ENCODE measurements around the gene ASIC1. TPM values are rescaled to one million over a fixed set of nuclear protein-coding genes. Genes with fewer than 3 reads are reported as not detected.

Gene ASIC1
- total and polyA plus RNA-seq, 4 experiments from 2014 or later: 0.08 to 0.26 TPM; not detected in 2

- Mint-ChIP-seq H3K36me3 (peaks cover 32 to 68% of the 10 kb centered on the region in 2 donors), H3K27me3 (no peaks in the 10 kb centered on the region), H3K4me3 (no peak overlapping the region), H3K27ac (peak overlapping the region in 3 of 7 donors; percentile 9 to 39 (median 25)), H3K9me3 (no peaks in the 10 kb centered on the region), H3K4me1 (peaks cover 26 to 51% (median 38%) of the 10 kb centered on the region in 4 donors)
- DNase-seq: no peak
- ChIA-PET CTCF (ENCODE audit: partially characterized antibody) (interaction anchor here (3.6 kb wide), 1 partner anchor 10 kb away, joined by 24 read pairs; the partner anchor contains the start of gene COX14), POLR2A (ENCODE audit: partially characterized antibody) (interaction anchor here (5.0 kb wide), 1 partner anchor 10 kb away, joined by 35 read pairs; the partner anchor contains the start of gene COX14)
- Histone ChIP-seq H3K9me3 (ENCODE audit: control insufficient read depth in 1 of 2, low read length in 2 of 2) (no peaks in the 10 kb centered on the region), H3K36me3 (ENCODE audit: insufficient read depth, low read length) (peaks cover 53% of the 10 kb centered on the region), H3K4me1 (ENCODE audit: insufficient read depth, low read length) (peaks cover 16% of the 10 kb centered on the region), H3K27ac (ENCODE audit: low read depth, low read length) (no peak overlapping the region), H3K4me3 (ENCODE audit: low read length in 2 of 2) (no peak overlapping the region), H3K27me3 (ENCODE audit: insufficient read depth, low read length) (no peaks in the 10 kb centered on the region)
- intact Hi-C loops (cut with micrococcal nuclease): no loop called here
Measured at GRCh38 chr12:50121641-50122040, 64.2 kb downstream of the ASIC1 start.

- H3K4me3 ChIP-seq (ENCODE audit: low read length in 2 of 2): no peak overlapping the region
- Mint-ChIP-seq H3K4me3 (no peak overlapping the region), H3K9me3 (no peaks in the 10 kb centered on the region), H3K27ac (peak overlapping the region in 1 of 7 donors; percentile 29), H3K36me3 (peaks cover 35 to 75% of the 10 kb centered on the region in 2 donors), H3K4me1 (peaks cover 29 to 48% (median 37%) of the 10 kb centered on the region in 4 donors), H3K27me3 (no peaks in the 10 kb centered on the region)
- peaks cover 10% of the 10 kb centered on the region for H3K4me1 ChIP-seq (ENCODE audit: insufficient read depth, low read length)
- H3K9me3 ChIP-seq (ENCODE audit: control insufficient read depth in 1 of 2, low read length in 2 of 2): no peaks in the 10 kb centered on the region
- POLR2A ChIA-PET (ENCODE audit: partially characterized antibody): interaction anchor here (5.0 kb wide), 1 partner anchor 11 kb away, joined by 35 read pairs; the partner anchor contains the start of gene COX14
- intact Hi-C loops (cut with micrococcal nuclease): no loop called here
- CTCF ChIA-PET (ENCODE audit: partially characterized antibody): interaction anchor here (0.7 to 3.6 kb wide), 2 partner anchors 12 to 36 kb away, joined by 3 to 24 read pairs; partner anchors contain the start of gene COX14
- peaks cover 58% of the 10 kb centered on the region for H3K36me3 ChIP-seq (ENCODE audit: insufficient read depth, low read length)
- no peaks in the 10 kb centered on the region for H3K27me3 ChIP-seq (ENCODE audit: insufficient read depth, low read length)
- DNase-seq: no peak
- no peak overlapping the region for H3K27ac ChIP-seq (ENCODE audit: low read depth, low read length)
Measured at GRCh38 chr12:50123203-50123602, 65.8 kb downstream of the ASIC1 start.

GRCh38 chr12:50127546-50127945 lies 70.2 kb downstream of the ASIC1 start:
- H3K36me3 Mint-ChIP-seq: peaks cover 47 to 71% of the 10 kb centered on the region in 2 donors
- Histone ChIP-seq H3K9me3 (ENCODE audit: control insufficient read depth in 1 of 2, low read length in 2 of 2) (no peaks in the 10 kb centered on the region), H3K4me3 (ENCODE audit: low read length in 2 of 2) (no peak overlapping the region), H3K27ac (ENCODE audit: low read depth, low read length) (no peak overlapping the region), H3K36me3 (ENCODE audit: insufficient read depth, low read length) (peaks cover 40% of the 10 kb centered on the region), H3K4me1 (ENCODE audit: insufficient read depth, low read length) (peaks cover 3% of the 10 kb centered on the region), H3K27me3 (ENCODE audit: insufficient read depth, low read length) (no peaks in the 10 kb centered on the region)
- H3K9me3 Mint-ChIP-seq: no peaks in the 10 kb centered on the region
- no peak for DNase-seq
- intact Hi-C loops (cut with micrococcal nuclease): no loop called here
- H3K4me3 Mint-ChIP-seq: no peak overlapping the region
- CTCF ChIA-PET (ENCODE audit: partially characterized antibody): interaction anchor here (1.1 to 6.4 kb wide), 4 partner anchors 16 to 160 kb away, joined by 3 to 58 read pairs (median 6); partner anchors contain the start of gene COX14
- peak overlapping the region in 3 of 7 donors; percentile 43 to 84 (median 45) for H3K27ac Mint-ChIP-seq
- POLR2A ChIA-PET (ENCODE audit: partially characterized antibody): interaction anchor here (4.7 kb wide), 1 partner anchor 16 kb away, joined by 28 read pairs; the partner anchor contains the start of gene COX14
- no peaks in the 10 kb centered on the region for H3K27me3 Mint-ChIP-seq
- peaks cover 20 to 36% (median 25%) of the 10 kb centered on the region in 4 donors for H3K4me1 Mint-ChIP-seq

GRCh38 chr12:50129290-50129689 lies 71.9 kb downstream of the ASIC1 start:
- Mint-ChIP-seq H3K4me3 (no peak overlapping the region), H3K36me3 (peaks cover 43 to 69% of the 10 kb centered on the region in 2 donors), H3K27me3 (no peaks in the 10 kb centered on the region), H3K9me3 (no peaks in the 10 kb centered on the region), H3K27ac (no peak overlapping the region), H3K4me1 (peaks cover 20 to 34% (median 26%) of the 10 kb centered on the region in 4 donors)
- Histone ChIP-seq H3K36me3 (ENCODE audit: insufficient read depth, low read length) (peaks cover 40% of the 10 kb centered on the region), H3K9me3 (ENCODE audit: control insufficient read depth in 1 of 2, low read length in 2 of 2) (no peaks in the 10 kb centered on the region), H3K4me3 (ENCODE audit: low read length in 2 of 2) (no peak overlapping the region), H3K27ac (ENCODE audit: low read depth, low read length) (no peak overlapping the region), H3K27me3 (ENCODE audit: insufficient read depth, low read length) (no peaks in the 10 kb centered on the region), H3K4me1 (ENCODE audit: insufficient read depth, low read length) (peaks cover 3% of the 10 kb centered on the region)
- CTCF ChIA-PET (ENCODE audit: partially characterized antibody): interaction anchor here (0.6 to 6.4 kb wide), 9 partner anchors 17 to 1051 kb away, joined by 3 to 58 read pairs (median 5); partner anchors contain the start of gene COX14
- no peak for DNase-seq
- POLR2A ChIA-PET (ENCODE audit: partially characterized antibody): interaction anchor here (0.9 to 4.7 kb wide), 4 partner anchors 10 to 38 kb away, joined by 3 to 28 read pairs (median 5); partner anchors contain the start of genes CERS5 and COX14
- intact Hi-C loops (cut with micrococcal nuclease): no loop called here

GRCh38 chr12:50132505-50133135 lies 75.2 kb downstream of the ASIC1 start:
- Histone ChIP-seq H3K9me3 (ENCODE audit: control insufficient read depth in 1 of 2, low read length in 2 of 2) (no peaks in the 10 kb centered on the region), H3K4me1 (ENCODE audit: insufficient read depth, low read length) (no peaks in the 10 kb centered on the region), H3K27me3 (ENCODE audit: insufficient read depth, low read length) (no peaks in the 10 kb centered on the region), H3K4me3 (ENCODE audit: low read length in 2 of 2) (no peak overlapping the region), H3K27ac (ENCODE audit: low read depth, low read length) (no peak overlapping the region), H3K36me3 (ENCODE audit: insufficient read depth, low read length) (peaks cover 47% of the 10 kb centered on the region)
- H3K27me3 Mint-ChIP-seq: no peaks in the 10 kb centered on the region
- intact Hi-C loops (cut with micrococcal nuclease): loop anchor here (1.0 to 5.0 kb wide), 4 partner anchors 20 to 182 kb away; partner anchors contain the start of gene COX14
- H3K4me1 Mint-ChIP-seq: peaks cover 12 to 28% (median 13%) of the 10 kb centered on the region in 4 donors
- peaks cover 38 to 69% of the 10 kb centered on the region in 2 donors for H3K36me3 Mint-ChIP-seq
- H3K9me3 Mint-ChIP-seq: no peaks in the 10 kb centered on the region
- H3K27ac Mint-ChIP-seq: peak overlapping the region in 6 of 7 donors; percentile 14 to 84 (median 68)
- ChIA-PET POLR2A (ENCODE audit: partially characterized antibody) (interaction anchor here (1.4 to 1.5 kb wide), 2 partner anchors 21 to 36 kb away, joined by 3 to 8 read pairs; partner anchors contain the start of gene COX14), CTCF (ENCODE audit: partially characterized antibody) (interaction anchor here (0.7 to 6.4 kb wide), 16 partner anchors 14 to 67 kb away, joined by 3 to 58 read pairs (median 4); partner anchors contain the start of genes CERS5 and COX14)
- H3K4me3 Mint-ChIP-seq: no peak overlapping the region
- DNase-seq: peak in 4 of 5 donors; percentile 48 to 54 (median 52)

Other genes starting within 250 kb of the ASIC1 start
- gene NCKAP5L, start 229.2 kb upstream of the ASIC1 start, total RNA-seq: 10 to 100 TPM; 10.4 to 11.2 TPM
- gene NCKAP5L, start 229.2 kb upstream of the ASIC1 start, polyA plus RNA-seq: 1 to 10 TPM in 1 of 2 donors, under 1 TPM in 1; 0.20 to 3.5 TPM
- 10 to 100 TPM; 16.0 to 17.5 TPM for gene BCDIN3D, start 214.5 kb upstream of the ASIC1 start, total RNA-seq
- 1 to 10 TPM; 5.3 to 7.7 TPM for gene BCDIN3D, start 214.5 kb upstream of the ASIC1 start, polyA plus RNA-seq
- gene FAIM2, start 153.7 kb upstream of the ASIC1 start, total RNA-seq: under 1 TPM; 0.08 to 0.17 TPM
- gene FAIM2, start 153.7 kb upstream of the ASIC1 start, polyA plus RNA-seq: under 1 TPM in 1 of 2 donors, not detected in 1; 0.59 TPM
- gene AQP2, start 106.9 kb upstream of the ASIC1 start, total RNA-seq: not detected
- gene AQP2, start 106.9 kb upstream of the ASIC1 start, polyA plus RNA-seq: not detected
- not detected for gene AQP5, start 95.7 kb upstream of the ASIC1 start, total RNA-seq
- gene AQP5, start 95.7 kb upstream of the ASIC1 start, polyA plus RNA-seq: not detected
- not detected for gene AQP6, start 84.6 kb upstream of the ASIC1 start, total RNA-seq
- not detected for gene AQP6, start 84.6 kb upstream of the ASIC1 start, polyA plus RNA-seq
- gene RACGAP1, start 32.1 kb upstream of the ASIC1 start, total RNA-seq: 10 to 100 TPM in 1 of 2 experiments, 1 to 10 TPM in 1; 8.5 to 10.4 TPM
- 10 to 100 TPM; 11.8 to 14.7 TPM for gene RACGAP1, start 32.1 kb upstream of the ASIC1 start, polyA plus RNA-seq
- 10 to 100 TPM; 56.9 to 64.5 TPM for gene SMARCD1, start 27.7 kb downstream of the ASIC1 start, total RNA-seq
- gene SMARCD1, start 27.7 kb downstream of the ASIC1 start, polyA plus RNA-seq: 10 to 100 TPM; 13.0 to 17.1 TPM
- gene GPD1, start 46.4 kb downstream of the ASIC1 start, total RNA-seq: 1 to 10 TPM; 1.1 to 2.0 TPM
- gene GPD1, start 46.4 kb downstream of the ASIC1 start, polyA plus RNA-seq: not detected
- gene COX14, start 54.6 kb downstream of the ASIC1 start, total RNA-seq: 10 to 100 TPM; 53.3 to 61.6 TPM
- 100 to 1,000 TPM; 253 to 354 TPM for gene COX14, start 54.6 kb downstream of the ASIC1 start, polyA plus RNA-seq
- 10 to 100 TPM; 42.1 to 48.2 TPM for gene CERS5, start 109.8 kb downstream of the ASIC1 start, total RNA-seq
- gene CERS5, start 109.8 kb downstream of the ASIC1 start, polyA plus RNA-seq: 10 to 100 TPM; 45.1 to 62.7 TPM
- 10 to 100 TPM; 11.5 to 14.9 TPM for gene LIMA1, start 225.9 kb downstream of the ASIC1 start, total RNA-seq
- 10 to 100 TPM in 1 of 2 donors, 1 to 10 TPM in 1; 4.9 to 12.6 TPM for gene LIMA1, start 225.9 kb downstream of the ASIC1 start, polyA plus RNA-seq